Lung (tissue), 12 donors: ENCODE data around the gene USP21. TPM values are rescaled to one million over a fixed set of nuclear protein-coding genes. Genes with fewer than 3 reads are reported as not detected.
A peak's percentile ranks its signal among the peaks of the same experiment; 100 is the strongest.

Experiments used
- ATAC-seq: fragments of 200-7000 bp; cut with Tn5 transposase; one replicate; pipeline ENCODE4 v1.9.1; 2020; ENCODE audit warnings: moderate number of reproducible peaks; ENCODE audit not compliant: insufficient read depth, low FRiP score
- DNase-seq, 3 donors: peaks; one replicate each; pipeline ENCODE4 v3.0.0-alpha.2; 2013 to 2017
- H3K27ac ChIP-seq, 2 donors: one replicate each; pipeline ENCODE4 v1.5.1; 2013; ENCODE audit warnings: mild to moderate bottlenecking in 2 of 2, moderate library complexity in 2 of 2, control low read depth in 1 of 2, inconsistent platforms in 1 of 2, low read depth in 1 of 2, low read length in 1 of 2
- H3K27me3 ChIP-seq, 3 donors: one replicate each; pipeline ENCODE4 v1.5.1; 2013; ENCODE audit warnings: low read length in 2 of 3; ENCODE audit not compliant: control insufficient read depth in 3 of 3, insufficient read depth in 3 of 3
- H3K36me3 ChIP-seq, 4 donors: one replicate each; pipeline ENCODE4 v1.5.1; 2013; ENCODE audit warnings: low read length in 4 of 4, mild to moderate bottlenecking in 1 of 4, moderate library complexity in 1 of 4; ENCODE audit not compliant: control insufficient read depth in 4 of 4, insufficient read depth in 4 of 4
- H3K4me1 ChIP-seq, 5 donors: one replicate each; pipeline ENCODE4 v1.5.1; 2013; ENCODE audit warnings: low read length in 5 of 5, mild to moderate bottlenecking in 2 of 5, moderate library complexity in 1 of 5; ENCODE audit not compliant: control insufficient read depth in 5 of 5, insufficient read depth in 5 of 5
- H3K4me3 ChIP-seq: one replicate; pipeline ENCODE4 v1.5.1; 2013; ENCODE audit warnings: mild to moderate bottlenecking, control low read depth, moderate library complexity
- H3K9ac ChIP-seq, 2 donors: one replicate each; pipeline ENCODE4 v1.5.1; 2013; ENCODE audit warnings: low read length in 2 of 2, control low read depth in 1 of 2; ENCODE audit not compliant: insufficient read depth in 1 of 2
- H3K9me3 ChIP-seq, 4 donors: one replicate each; pipeline ENCODE4 v1.5.1; 2013; ENCODE audit warnings: low read length in 3 of 4, mild to moderate bottlenecking in 1 of 4, moderate library complexity in 1 of 4; ENCODE audit not compliant: control insufficient read depth in 4 of 4, insufficient read depth in 3 of 4
- CTCF ChIP-seq: IDR thresholded peaks from 2 replicates; pipeline ENCODE4 v1.5.1; 2012; ENCODE audit warnings: mild to moderate bottlenecking; ENCODE audit errors: control extremely low read depth, extremely low read depth
- WGBS, 2 donors: extraction: QIAGEN DNeasy Blood & Tissue Kit; methylation state at CpG; one replicate each; pipeline ENCODE4 v1.1.7; 2013; 5-methylcytosine and 5-hydroxymethylcytosine counted together
- polyA plus RNA-seq, 2 donors: library from polyadenylated mRNA; stranded (reverse); fragments of 200-250 nt; gene quantifications; one replicate each; pipeline ENCODE4 v1.2.1, GENCODE V29; 2013
- total RNA-seq, 2 donors: library from RNA; depleted of rRNA in 1 of 2; stranded (reverse); fragments of >200 nt in 1 of 2; gene quantifications; one replicate each; pipeline ENCODE4 v1.2.1, GENCODE V29; 2014 to 2021
- donor health status: control.
- donor health status: control.
- donor health status: Bipolar disorder and iron deficiency.
- donor health status: healthy.
- donor health status: DM: yes; HTN: yes; CAD: no.

USP21 gene
- total and polyA plus RNA-seq, 4 donors, result 18.2 to 28.6 (median 21.2) TPM

- no peak overlapping the region for H3K9ac ChIP-seq
- ATAC-seq (no peak), DNase-seq (no peak)
- H3K27me3 ChIP-seq, result no peaks in the 10 kb centered on the region
- TF ChIP-seq CTCF, result no peak
- H3K4me3 ChIP-seq, result no peak overlapping the region
- 92 to 95% methylated on average over 9 of the region's 9 CpGs for WGBS, 2 donors
- peaks cover 4 to 21% (median 7%) of the 10 kb centered on the region in 5 donors for H3K4me1 ChIP-seq
- H3K36me3 ChIP-seq, result peaks cover 3 to 33% (median 28%) of the 10 kb centered on the region in 4 donors
- no peak overlapping the region for H3K27ac ChIP-seq
- H3K9me3 ChIP-seq, result no peaks in the 10 kb centered on the region
Observed at GRCh38 chr1:161168906-161169305, 9.6 kb downstream of the USP21 start.

GRCh38 chr1:161171191-161171590 lies 11.9 kb downstream of the USP21 start:
- H3K4me3 ChIP-seq, result no peak overlapping the region
- H3K9me3 ChIP-seq, result no peaks in the 10 kb centered on the region
- DNase-seq (no peak), ATAC-seq (no peak)
- H3K27ac ChIP-seq, result no peak overlapping the region
- 63 to 84% methylated on average over 5 of the region's 5 CpGs for WGBS, 2 donors
- no peak overlapping the region for H3K9ac ChIP-seq
- TF ChIP-seq CTCF, result no peak
- peaks cover 7 to 44% (median 37%) of the 10 kb centered on the region in 4 donors for H3K36me3 ChIP-seq
- peaks cover 0 to 13% (median 9%) of the 10 kb centered on the region in 5 donors for H3K4me1 ChIP-seq
- no peaks in the 10 kb centered on the region for H3K27me3 ChIP-seq

GRCh38 chr1:161171696-161172095 lies 12.4 kb downstream of the USP21 start:
- H3K36me3 ChIP-seq, result peaks cover 7 to 44% (median 37%) of the 10 kb centered on the region in 4 donors
- DNase-seq (no peak), ATAC-seq (no peak)
- no peak overlapping the region for H3K9ac ChIP-seq
- peak overlapping the region in 1 of 2 donors; percentile 9 for H3K27ac ChIP-seq
- 87 to 91% methylated on average over 12 of the region's 12 CpGs for WGBS, 2 donors
- no peaks in the 10 kb centered on the region for H3K9me3 ChIP-seq
- no peak overlapping the region for H3K4me3 ChIP-seq
- TF ChIP-seq CTCF, result no peak
- no peaks in the 10 kb centered on the region for H3K27me3 ChIP-seq
- peaks cover 0 to 18% (median 9%) of the 10 kb centered on the region in 5 donors for H3K4me1 ChIP-seq

DNA sequence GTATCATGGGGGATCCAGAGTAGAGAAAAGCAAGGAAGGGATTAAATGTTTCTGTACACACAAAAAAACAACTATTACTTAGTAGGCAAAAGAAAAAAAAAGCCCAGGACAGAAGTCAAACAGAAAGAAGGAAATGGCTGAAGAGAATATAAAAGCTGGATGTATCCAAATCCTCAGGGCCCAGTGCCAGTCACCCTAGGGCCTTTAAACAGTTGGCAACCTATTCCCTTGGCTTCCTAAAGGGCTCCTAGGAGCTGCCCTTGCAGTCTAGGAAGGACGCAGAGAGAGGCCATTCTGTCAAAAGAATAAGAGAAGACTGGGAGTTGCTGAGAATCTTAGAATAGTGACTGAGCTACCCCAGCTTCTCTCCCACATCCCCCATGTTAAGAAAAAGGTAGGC lies 13.0 kb downstream of the USP21 start:
- H3K36me3 ChIP-seq, result peaks cover 7 to 47% (median 37%) of the 10 kb centered on the region in 4 donors
- TF ChIP-seq CTCF, result no peak
- no peak overlapping the region for H3K27ac ChIP-seq
- no peak overlapping the region for H3K4me3 ChIP-seq
- no peak overlapping the region for H3K9ac ChIP-seq
- H3K9me3 ChIP-seq, result no peaks in the 10 kb centered on the region
- WGBS, 2 donors, result 88 to 92% methylated on average over 1 of the region's 1 CpG
- H3K27me3 ChIP-seq, result no peaks in the 10 kb centered on the region
- H3K4me1 ChIP-seq, result peaks cover 0 to 15% (median 8%) of the 10 kb centered on the region in 5 donors
- ATAC-seq (no peak), DNase-seq (no peak)
